GM12891 (cell line): ENCODE measurements around the gene POLE2.
A peak's percentile ranks its signal among the peaks of the same experiment; 100 is the strongest.

Source experiments
- DNase-seq: peaks from one replicate; pipeline ENCODE4 v3.0.0; 2011; ENCODE audit warnings: low spot score; ENCODE audit not compliant: insufficient read length
- FAIRE-seq: peaks from 2 replicates; lab custom pipeline; 2011; peaks lifted over from hg19 to GRCh38; lab: Jason Lieb, UNC
- PAX5 ChIP-seq: IDR thresholded peaks from 2 replicates; pipeline ENCODE4 v1.6.1; 2011; ENCODE audit warnings: low read length, moderate library complexity, mild to moderate bottlenecking; ENCODE audit not compliant: insufficient read depth, severe bottlenecking
- POLR2A ChIP-seq: IDR thresholded peaks from 2 replicates; pipeline ENCODE4 v1.6.1; 2011; ENCODE audit warnings: low read depth, low read length, control low read depth
- POLR2AphosphoS5 ChIP-seq: IDR thresholded peaks from 2 replicates; pipeline ENCODE4 v1.6.1; 2011; ENCODE audit warnings: low read depth, low read length, control low read depth
- POU2F2 ChIP-seq: IDR thresholded peaks from 2 replicates; pipeline ENCODE4 v1.6.1; 2011; ENCODE audit warnings: low read depth, mild to moderate bottlenecking, control low read depth, low read length, moderate library complexity
- SPI1 ChIP-seq: IDR thresholded peaks from 2 replicates; pipeline ENCODE4 v1.6.1; 2011; ENCODE audit warnings: low read depth, low read length, control low read depth
- TAF1 ChIP-seq: IDR thresholded peaks from 2 replicates; pipeline ENCODE4 v1.6.1; 2011; ENCODE audit warnings: low read depth, low read length, control low read depth

The POLE2 gene

GRCh38 chr14:49654511-49654910 lies 33.5 kb downstream of the POLE2 start:
- FAIRE-seq (no peak), DNase-seq (no peak)
- TF ChIP-seq TAF1, result no peak
- no peak for TF ChIP-seq SPI1
- no peak for TF ChIP-seq POLR2AphosphoS5
- no peak for TF ChIP-seq POU2F2
- no peak for TF ChIP-seq POLR2A
- no peak for TF ChIP-seq PAX5

GRCh38 chr14:49653508-49653907 lies 34.5 kb downstream of the POLE2 start:
- DNase-seq (no peak), FAIRE-seq (no peak)
- TF ChIP-seq TAF1 (no peak), POU2F2 (no peak), PAX5 (no peak), POLR2AphosphoS5 (no peak), SPI1 (no peak), POLR2A (no peak)

- no peak for TF ChIP-seq TAF1
- TF ChIP-seq SPI1, result no peak
- no peak for TF ChIP-seq POLR2A
- no peak for TF ChIP-seq POU2F2
- no peak for TF ChIP-seq POLR2AphosphoS5
- no peak for TF ChIP-seq PAX5
- DNase-seq (no peak), FAIRE-seq (no peak)
Measured at GRCh38 chr14:49642163-49642562, 45.9 kb downstream of the POLE2 start.

- FAIRE-seq (peak; percentile 69), DNase-seq (no peak)
- TF ChIP-seq POLR2AphosphoS5 (no peak), POU2F2 (no peak), TAF1 (no peak), PAX5 (no peak), POLR2A (no peak), SPI1 (no peak)
Measured at GRCh38 chr14:49641697-49642129, 46.3 kb downstream of the POLE2 start.

GRCh38 chr14:49640540-49641417 lies 47.2 kb downstream of the POLE2 start:
- FAIRE-seq (no peak), DNase-seq (no peak)
- no peak for TF ChIP-seq SPI1
- no peak for TF ChIP-seq TAF1
- TF ChIP-seq POLR2A, result no peak
- no peak for TF ChIP-seq POLR2AphosphoS5
- TF ChIP-seq POU2F2, result no peak
- TF ChIP-seq PAX5, result no peak

- FAIRE-seq (no peak), DNase-seq (no peak)
- TF ChIP-seq SPI1 (no peak), POLR2A (no peak), POLR2AphosphoS5 (no peak), PAX5 (no peak), TAF1 (no peak), POU2F2 (no peak)
Measured at GRCh38 chr14:49637534-49638078, 50.4 kb downstream of the POLE2 start.

GRCh38 chr14:49636866-49637265 lies 51.1 kb downstream of the POLE2 start:
- TF ChIP-seq POU2F2 (no peak), PAX5 (no peak), SPI1 (no peak), POLR2A (no peak), TAF1 (no peak), POLR2AphosphoS5 (no peak)
- FAIRE-seq, result no peak
- no peak for DNase-seq

- DNase-seq (peak; percentile 32), FAIRE-seq (peak; percentile 35)
- TF ChIP-seq POLR2A (no peak; the same call in 1 of the 2 replicates), POU2F2 (no peak; the same call in 1 of the 2 replicates), TAF1 (no peak), PAX5 (no peak), SPI1 (0 out of 2 replicates have a peak, but pooled peaks have one; percentile 1), POLR2AphosphoS5 (0 out of 2 replicates have a peak, but pooled peaks have one; percentile 24)
Measured at GRCh38 chr14:49634547-49635334, 53.3 kb downstream of the POLE2 start, which contains the start of gene DNAAF2. DNAAF2 (minus strand) TSS chr14:49635244; CDS start chr14:49635149, 95 bp downstream.
